ENCODE results near the gene RABGGTA. TPM values are rescaled to one million over a fixed set of nuclear protein-coding genes. Genes with fewer than 3 reads are reported as not detected.

Gene RABGGTA
- total RNA-seq, 2 donors from 2014 or later: 28.2 to 44.7 TPM

DNA sequence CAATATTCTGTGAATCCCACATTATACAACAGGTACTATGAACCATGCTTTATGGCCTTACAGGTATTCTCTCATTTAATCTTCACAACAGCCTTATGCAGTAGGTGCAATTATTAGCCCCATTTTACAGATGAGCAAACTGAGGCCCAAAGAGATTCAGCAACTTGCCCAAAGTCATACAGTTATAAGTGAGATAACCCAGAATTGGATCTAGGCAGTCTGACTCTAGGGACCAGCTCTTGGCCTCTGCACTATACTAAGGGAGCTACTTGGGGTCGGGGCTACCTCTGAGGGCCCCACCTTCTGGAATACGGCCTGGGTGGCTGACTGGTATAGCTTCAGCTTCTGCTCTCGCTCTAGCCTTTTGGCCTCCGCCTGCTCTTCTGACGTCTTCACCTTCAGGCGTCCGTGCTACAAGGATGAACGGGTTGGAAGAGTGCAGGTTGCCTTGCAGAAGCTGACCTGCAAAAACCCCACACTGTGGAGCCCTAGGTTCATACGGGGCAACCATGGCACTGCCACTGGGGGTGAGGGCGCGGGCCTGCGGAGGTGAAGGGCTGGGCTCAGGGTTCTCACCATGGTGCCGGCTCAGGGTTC, 762 bp downstream of the RABGGTA start:
- Histone ChIP-seq H3K9me3 (no peaks in the 10 kb centered on the region), H3K27ac (peak overlapping the region; percentile 94 to 95), H3K36me3 (peaks cover 9% of the 10 kb centered on the region), H3K4me1 (ENCODE audit: control insufficient read depth in 1 of 2, low read depth in 2 of 2) (peaks cover 3 to 9% of the 10 kb centered on the region in 2 donors), H3K4me3 (peak overlapping the region; percentile 79), H3K27me3 (replicated peaks; ENCODE audit: insufficient read depth) (no peaks in the 10 kb centered on the region)
- DNase-seq (ENCODE audit: low spot score): no peak
- no peak for ATAC-seq (ENCODE audit: insufficient number of reproducible peaks, low FRiP score, low read depth)
- TF ChIP-seq, protein P1, sequence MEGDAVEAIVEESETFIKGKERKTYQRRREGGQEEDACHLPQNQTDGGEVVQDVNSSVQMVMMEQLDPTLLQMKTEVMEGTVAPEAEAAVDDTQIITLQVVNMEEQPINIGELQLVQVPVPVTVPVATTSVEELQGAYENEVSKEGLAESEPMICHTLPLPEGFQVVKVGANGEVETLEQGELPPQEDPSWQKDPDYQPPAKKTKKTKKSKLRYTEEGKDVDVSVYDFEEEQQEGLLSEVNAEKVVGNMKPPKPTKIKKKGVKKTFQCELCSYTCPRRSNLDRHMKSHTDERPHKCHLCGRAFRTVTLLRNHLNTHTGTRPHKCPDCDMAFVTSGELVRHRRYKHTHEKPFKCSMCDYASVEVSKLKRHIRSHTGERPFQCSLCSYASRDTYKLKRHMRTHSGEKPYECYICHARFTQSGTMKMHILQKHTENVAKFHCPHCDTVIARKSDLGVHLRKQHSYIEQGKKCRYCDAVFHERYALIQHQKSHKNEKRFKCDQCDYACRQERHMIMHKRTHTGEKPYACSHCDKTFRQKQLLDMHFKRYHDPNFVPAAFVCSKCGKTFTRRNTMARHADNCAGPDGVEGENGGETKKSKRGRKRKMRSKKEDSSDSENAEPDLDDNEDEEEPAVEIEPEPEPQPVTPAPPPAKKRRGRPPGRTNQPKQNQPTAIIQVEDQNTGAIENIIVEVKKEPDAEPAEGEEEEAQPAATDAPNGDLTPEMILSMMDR (IDR thresholded peaks at IDR 0.05): no peak

DNA sequence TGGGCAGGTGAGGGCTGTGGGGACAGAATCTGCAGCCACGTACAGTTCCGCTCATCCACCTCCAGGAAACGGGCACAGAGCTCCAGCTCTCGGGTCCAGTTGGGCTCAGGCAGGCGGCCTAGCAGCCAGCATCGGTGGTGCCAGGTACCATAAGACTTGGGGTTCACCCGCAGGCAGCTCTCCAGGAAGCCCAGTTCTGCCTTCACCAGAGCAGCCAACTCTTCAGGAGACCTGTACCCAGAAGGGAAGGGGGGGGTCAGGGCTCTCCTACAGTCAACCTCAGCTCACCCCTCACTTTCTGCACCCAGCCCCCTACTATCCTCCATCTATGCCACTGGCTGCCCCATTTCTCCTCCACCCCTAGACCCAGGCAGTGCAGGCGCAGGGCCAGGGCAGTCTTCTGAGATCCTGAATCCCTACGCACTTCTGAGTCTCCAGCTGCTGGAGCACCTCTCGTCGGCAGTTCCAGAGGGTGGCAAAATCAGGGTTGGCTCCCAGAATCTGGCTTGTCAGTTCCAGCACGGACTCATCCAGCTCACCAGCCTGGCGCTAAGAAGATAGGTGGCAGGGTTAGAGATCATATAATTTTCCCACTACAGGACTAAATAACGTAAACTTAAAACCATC, 1.4 kb downstream of the RABGGTA start:
- TF ChIP-seq, protein P1 (IDR thresholded peaks at IDR 0.05): no peak
- ATAC-seq (ENCODE audit: insufficient number of reproducible peaks, low FRiP score, low read depth) (no peak), DNase-seq (ENCODE audit: low spot score) (no peak)
- Histone ChIP-seq H3K4me3 (no peak overlapping the region), H3K27ac (no peak overlapping the region), H3K4me1 (ENCODE audit: control insufficient read depth in 1 of 2, low read depth in 2 of 2) (peaks cover 3 to 9% of the 10 kb centered on the region in 2 donors), H3K36me3 (peaks cover 9% of the 10 kb centered on the region), H3K9me3 (no peaks in the 10 kb centered on the region), H3K27me3 (replicated peaks; ENCODE audit: insufficient read depth) (no peaks in the 10 kb centered on the region)

DNA sequence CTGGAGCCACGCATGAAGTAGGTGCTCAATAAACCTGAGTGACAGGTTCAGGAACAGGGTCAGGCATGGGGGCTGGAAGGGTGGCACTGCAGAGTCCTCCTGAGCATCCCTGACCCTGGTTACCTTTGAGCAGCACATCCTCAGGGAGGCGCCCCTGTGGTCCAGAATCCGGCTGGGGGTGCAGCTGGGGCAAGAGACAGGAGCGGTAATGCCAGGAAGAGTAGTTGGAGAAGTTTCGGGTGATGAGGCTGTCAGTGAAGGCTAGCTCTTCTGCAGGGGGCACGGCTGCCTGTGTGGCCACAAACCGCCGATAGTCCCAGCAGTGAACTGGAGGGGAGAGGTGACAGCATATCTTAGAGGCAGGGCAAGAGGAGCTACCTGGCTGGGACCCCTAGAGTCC, 2.0 kb downstream of the RABGGTA start:
- H3K9me3 ChIP-seq: no peaks in the 10 kb centered on the region
- peaks cover 9% of the 10 kb centered on the region for H3K36me3 ChIP-seq
- no peak overlapping the region for H3K4me3 ChIP-seq
- ATAC-seq (ENCODE audit: insufficient number of reproducible peaks, low FRiP score, low read depth) (no peak), DNase-seq (ENCODE audit: low spot score) (no peak)
- H3K27me3 ChIP-seq (replicated peaks; ENCODE audit: insufficient read depth): no peaks in the 10 kb centered on the region
- peaks cover 3 to 9% of the 10 kb centered on the region in 2 donors for H3K4me1 ChIP-seq (ENCODE audit: control insufficient read depth in 1 of 2, low read depth in 2 of 2)
- no peak overlapping the region for H3K27ac ChIP-seq
- TF ChIP-seq, protein P1 (IDR thresholded peaks at IDR 0.05): no peak

DNA sequence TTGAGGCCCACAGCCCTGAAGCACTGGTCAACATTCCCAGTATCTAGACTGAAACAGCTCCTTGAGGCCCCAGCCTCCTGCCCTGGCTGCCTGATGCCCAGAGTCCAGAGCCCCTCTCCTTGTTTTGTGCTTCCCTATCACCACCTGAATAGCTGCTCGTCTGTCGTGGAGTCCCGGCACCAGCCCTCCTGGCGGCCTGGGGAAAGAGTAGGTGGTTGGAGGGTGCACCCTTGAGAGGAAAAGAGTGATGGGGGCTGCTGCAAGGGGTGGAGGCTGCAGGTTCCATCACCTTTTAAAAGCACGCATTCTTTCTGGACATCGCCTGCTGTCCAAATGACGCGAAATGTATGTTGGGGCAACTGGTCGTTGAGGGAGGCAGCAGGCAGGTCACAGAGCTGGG, 3.2 kb downstream of the RABGGTA start:
- Histone ChIP-seq H3K36me3 (peaks cover 9% of the 10 kb centered on the region), H3K27ac (no peak overlapping the region), H3K4me1 (ENCODE audit: control insufficient read depth in 1 of 2, low read depth in 2 of 2) (peaks cover 3 to 9% of the 10 kb centered on the region in 2 donors), H3K27me3 (replicated peaks; ENCODE audit: insufficient read depth) (no peaks in the 10 kb centered on the region), H3K4me3 (no peak overlapping the region), H3K9me3 (no peaks in the 10 kb centered on the region)
- DNase-seq (ENCODE audit: low spot score) (no peak), ATAC-seq (ENCODE audit: insufficient number of reproducible peaks, low FRiP score, low read depth) (no peak)
- TF ChIP-seq, protein P1 (IDR thresholded peaks at IDR 0.05): no peak

DNA sequence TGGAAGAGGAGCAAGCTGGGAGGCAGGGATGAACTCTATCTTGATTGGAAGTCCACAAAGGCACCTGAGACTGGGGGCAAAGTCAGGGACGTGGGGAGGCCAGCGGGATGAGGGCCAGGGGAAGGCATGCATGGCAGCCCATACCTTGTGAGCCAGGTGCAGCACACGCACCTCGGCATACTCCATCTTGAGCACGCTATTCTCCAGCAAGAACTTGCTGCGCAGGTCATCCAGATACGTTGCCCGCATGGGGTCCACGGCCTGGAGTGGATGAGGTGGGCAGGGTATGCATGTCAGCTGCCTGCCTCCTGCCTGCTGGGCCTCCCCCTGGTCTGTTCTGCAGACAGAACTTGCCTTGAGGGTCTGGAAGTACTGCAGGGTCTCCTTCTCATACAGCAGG, 3.9 kb downstream of the RABGGTA start:
- no peak for DNase-seq (ENCODE audit: low spot score)
- H3K36me3 ChIP-seq: peaks cover 9% of the 10 kb centered on the region
- H3K4me3 ChIP-seq: no peak overlapping the region
- TF ChIP-seq, protein P1 (IDR thresholded peaks at IDR 0.05): no peak
- no peaks in the 10 kb centered on the region for H3K27me3 ChIP-seq (replicated peaks; ENCODE audit: insufficient read depth)
- no peak overlapping the region for H3K27ac ChIP-seq
- H3K4me1 ChIP-seq (ENCODE audit: control insufficient read depth in 1 of 2, low read depth in 2 of 2): peaks cover 3 to 9% of the 10 kb centered on the region in 2 donors
- ATAC-seq (ENCODE audit: insufficient number of reproducible peaks, low FRiP score, low read depth): no peak
- H3K9me3 ChIP-seq: no peaks in the 10 kb centered on the region

All from thoracic aorta (tissue), 2 donors.